Activated naive CD8-positive, alpha-beta T cell (primary cell): ENCODE measurements around the gene CASKIN1.
A peak's percentile ranks its signal among the peaks of the same experiment; 100 is the strongest.

ENCODE experiments used
- H3K27ac Mint-ChIP-seq: one replicate; pipeline ENCODE4 v1.8.0; 2021; ENCODE audit warnings: mixed read lengths
- H3K27me3 Mint-ChIP-seq: one replicate; pipeline ENCODE4 v1.8.0; 2021; ENCODE audit warnings: mixed read lengths
- H3K36me3 Mint-ChIP-seq: one replicate; pipeline ENCODE4 v1.8.0; 2021; ENCODE audit warnings: mixed read lengths
- H3K4me1 Mint-ChIP-seq: one replicate; pipeline ENCODE4 v1.8.0; 2021; ENCODE audit warnings: low read depth, mixed read lengths
- H3K4me3 Mint-ChIP-seq: one replicate; pipeline ENCODE4 v1.8.0; 2021; ENCODE audit warnings: mild to moderate bottlenecking, mixed read lengths
- H3K9me3 Mint-ChIP-seq: one replicate; pipeline ENCODE4 v1.8.0; 2021; ENCODE audit warnings: low read depth, mixed read lengths

Gene CASKIN1

GRCh38 chr16:2154533-2155090 lies 41.8 kb downstream of the CASKIN1 start:
- peaks cover 10% of the 10 kb centered on the region for H3K36me3 Mint-ChIP-seq
- H3K27ac Mint-ChIP-seq, result peak overlapping the region; percentile 97
- no peaks in the 10 kb centered on the region for H3K27me3 Mint-ChIP-seq
- H3K9me3 Mint-ChIP-seq, result no peaks in the 10 kb centered on the region
- peak overlapping the region; percentile 95 for H3K4me3 Mint-ChIP-seq
- H3K4me1 Mint-ChIP-seq, result peaks cover 37% of the 10 kb centered on the region

DNA sequence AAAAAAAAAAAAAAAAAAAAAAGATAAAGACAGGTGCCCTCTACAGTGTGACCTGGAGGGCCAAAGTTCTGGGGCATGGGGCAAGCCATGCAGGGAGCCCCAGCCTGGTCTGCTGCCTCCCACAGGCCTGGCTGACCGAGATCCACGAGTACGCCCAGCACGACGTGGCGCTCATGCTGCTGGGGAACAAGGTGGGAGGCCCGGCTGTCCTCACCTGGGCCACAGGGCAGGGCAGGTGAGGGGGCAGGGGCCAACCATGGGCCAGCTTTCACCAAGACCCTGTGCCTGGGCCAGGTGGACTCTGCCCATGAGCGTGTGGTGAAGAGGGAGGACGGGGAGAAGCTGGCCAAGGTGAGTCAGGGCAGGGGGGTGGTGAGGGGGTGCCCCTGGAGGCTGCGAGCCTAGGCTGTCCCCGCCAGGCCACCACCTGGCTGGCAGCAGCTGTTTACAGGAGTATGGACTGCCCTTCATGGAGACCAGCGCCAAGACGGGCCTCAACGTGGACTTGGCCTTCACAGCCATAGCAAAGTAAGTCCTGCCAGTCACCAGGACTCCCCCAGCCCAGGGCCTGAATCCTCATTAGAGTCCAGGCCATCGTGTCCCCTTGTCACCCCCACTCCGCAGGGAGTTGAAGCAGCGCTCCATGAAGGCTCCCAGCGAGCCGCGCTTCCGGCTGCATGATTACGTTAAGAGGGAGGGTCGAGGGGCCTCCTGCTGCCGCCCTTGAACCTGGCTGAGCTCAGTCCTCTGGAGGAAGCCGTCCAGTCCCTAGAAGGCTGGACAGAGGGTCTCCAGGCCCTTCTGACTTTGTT lies 43.5 kb downstream of the CASKIN1 start:
- Mint-ChIP-seq H3K27me3 (no peaks in the 10 kb centered on the region), H3K4me1 (peaks cover 34% of the 10 kb centered on the region), H3K27ac (peak overlapping the region; percentile 97), H3K36me3 (peaks cover 10% of the 10 kb centered on the region), H3K9me3 (no peaks in the 10 kb centered on the region), H3K4me3 (peak overlapping the region; percentile 95)

- H3K4me1 Mint-ChIP-seq, result peaks cover 21% of the 10 kb centered on the region
- no peaks in the 10 kb centered on the region for H3K27me3 Mint-ChIP-seq
- peak overlapping the region; percentile 73 for H3K27ac Mint-ChIP-seq
- H3K9me3 Mint-ChIP-seq, result no peaks in the 10 kb centered on the region
- H3K36me3 Mint-ChIP-seq, result peaks cover 10% of the 10 kb centered on the region
- H3K4me3 Mint-ChIP-seq, result peak overlapping the region; percentile 95
Measured at GRCh38 chr16:2151188-2152091, 45.0 kb downstream of the CASKIN1 start.

GRCh38 chr16:2150418-2151187 lies 45.8 kb downstream of the CASKIN1 start:
- H3K27me3 Mint-ChIP-seq, result no peaks in the 10 kb centered on the region
- peak overlapping the region; percentile 95 for H3K4me3 Mint-ChIP-seq
- H3K9me3 Mint-ChIP-seq, result no peaks in the 10 kb centered on the region
- peak overlapping the region; percentile 73 for H3K27ac Mint-ChIP-seq
- H3K4me1 Mint-ChIP-seq, result peaks cover 18% of the 10 kb centered on the region
- peaks cover 10% of the 10 kb centered on the region for H3K36me3 Mint-ChIP-seq

GRCh38 chr16:2149630-2150417 lies 46.6 kb downstream of the CASKIN1 start:
- Mint-ChIP-seq H3K27ac (no peak overlapping the region), H3K4me3 (peak overlapping the region; percentile 42), H3K9me3 (no peaks in the 10 kb centered on the region), H3K4me1 (peaks cover 18% of the 10 kb centered on the region), H3K36me3 (peaks cover 10% of the 10 kb centered on the region), H3K27me3 (no peaks in the 10 kb centered on the region)

GRCh38 chr16:2148714-2149629 lies 47.4 kb downstream of the CASKIN1 start:
- no peaks in the 10 kb centered on the region for H3K9me3 Mint-ChIP-seq
- peak overlapping the region; percentile 44 for H3K4me3 Mint-ChIP-seq
- peaks cover 6% of the 10 kb centered on the region for H3K36me3 Mint-ChIP-seq
- no peak overlapping the region for H3K27ac Mint-ChIP-seq
- peaks cover 18% of the 10 kb centered on the region for H3K4me1 Mint-ChIP-seq
- H3K27me3 Mint-ChIP-seq, result no peaks in the 10 kb centered on the region

DNA sequence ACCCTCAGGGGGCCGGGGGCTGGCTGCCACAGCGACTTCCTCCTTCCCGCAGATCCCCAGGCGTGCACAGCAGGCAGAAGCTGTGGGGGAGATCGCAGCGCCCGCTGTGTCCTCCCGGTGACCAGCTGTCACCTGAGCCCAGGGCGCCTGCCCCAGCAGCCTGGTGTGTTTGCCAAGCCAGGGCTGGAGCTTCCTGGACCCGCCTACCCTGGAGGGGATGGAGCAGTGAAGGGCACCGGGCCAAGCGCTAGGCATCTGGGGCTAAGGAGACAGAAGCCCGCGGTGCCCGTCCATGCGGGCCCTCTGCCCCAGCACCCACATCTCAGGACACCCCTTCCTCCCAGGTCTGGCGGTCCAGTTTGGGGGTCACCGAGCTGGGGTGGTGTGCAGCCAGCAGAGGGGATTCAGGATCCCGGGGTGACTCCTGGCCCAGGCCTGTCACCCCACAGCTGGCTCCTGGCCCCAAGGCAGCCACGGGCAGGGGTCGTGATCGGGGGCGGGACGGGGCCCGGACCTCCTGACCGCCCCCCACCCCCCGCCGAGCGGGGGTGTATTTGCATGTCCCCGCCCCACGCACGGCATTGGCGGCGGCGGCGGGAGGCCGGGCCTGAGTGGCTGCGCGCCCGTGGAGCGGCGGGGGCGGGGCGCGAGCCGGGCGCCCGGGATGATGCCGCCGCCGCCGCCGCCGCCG lies 48.3 kb downstream of the CASKIN1 start, which contains the start of gene RAB26:
Gene RAB26, plus strand, starts transcription at position 645 of the 691 bp plus-strand sequence. CDS start 159 bp downstream, outside the sequence.
- Mint-ChIP-seq H3K36me3 (peaks cover 2% of the 10 kb centered on the region), H3K4me1 (peaks cover 16% of the 10 kb centered on the region), H3K27ac (no peak within 1 kb of the TSS), H3K27me3 (no peaks in the 10 kb centered on the region), H3K9me3 (no peaks in the 10 kb centered on the region), H3K4me3 (peak within 1 kb of the TSS; percentile 44)

DNA sequence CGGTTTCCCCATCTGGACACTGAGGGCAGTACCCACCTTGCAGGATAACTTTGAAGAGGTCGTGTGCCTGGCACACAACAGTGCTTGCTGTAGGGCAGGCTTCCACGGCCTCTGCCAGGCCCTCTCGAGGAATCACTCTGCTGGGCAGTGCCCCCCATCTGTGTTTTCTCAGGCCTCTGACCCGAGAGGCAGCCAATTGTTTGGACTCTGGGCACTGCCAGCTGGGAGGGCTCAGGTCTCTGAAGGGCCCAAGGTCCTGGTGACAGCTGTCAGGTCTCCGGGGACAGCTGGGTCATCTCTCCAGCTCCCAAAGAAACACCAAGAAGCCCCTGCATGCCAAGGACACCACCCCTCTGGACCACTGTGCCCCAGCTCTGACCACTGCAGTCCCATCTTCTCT lies 49.0 kb downstream of the CASKIN1 start:
- H3K4me1 Mint-ChIP-seq, result peaks cover 15% of the 10 kb centered on the region
- peaks cover 2% of the 10 kb centered on the region for H3K36me3 Mint-ChIP-seq
- H3K27ac Mint-ChIP-seq, result no peak overlapping the region
- no peaks in the 10 kb centered on the region for H3K9me3 Mint-ChIP-seq
- no peak overlapping the region for H3K4me3 Mint-ChIP-seq
- H3K27me3 Mint-ChIP-seq, result no peaks in the 10 kb centered on the region

DNA sequence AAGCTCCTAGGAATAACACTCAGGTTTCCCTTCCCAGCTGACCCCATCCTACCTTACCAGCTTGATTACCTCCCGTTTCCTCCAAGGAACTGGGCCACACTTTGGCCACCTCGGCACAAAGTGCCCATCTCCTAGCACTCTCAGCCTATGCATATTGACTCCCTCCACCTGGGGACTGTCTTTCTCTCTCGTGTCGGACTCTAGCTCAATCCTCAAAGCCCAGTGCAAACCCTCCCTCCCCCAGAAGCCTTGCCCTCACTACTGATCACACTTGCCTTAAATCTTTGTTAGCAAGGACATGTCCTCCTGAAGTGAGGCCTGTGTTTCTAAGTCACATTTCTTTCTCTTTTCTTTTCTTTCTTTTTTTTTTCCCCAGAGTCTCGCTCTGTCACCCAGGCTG lies 50.6 kb downstream of the CASKIN1 start:
- no peaks in the 10 kb centered on the region for H3K36me3 Mint-ChIP-seq
- no peak overlapping the region for H3K4me3 Mint-ChIP-seq
- no peaks in the 10 kb centered on the region for H3K9me3 Mint-ChIP-seq
- no peaks in the 10 kb centered on the region for H3K27me3 Mint-ChIP-seq
- H3K27ac Mint-ChIP-seq, result no peak overlapping the region
- H3K4me1 Mint-ChIP-seq, result peaks cover 7% of the 10 kb centered on the region

GRCh38 chr16:2143878-2144485 lies 52.4 kb downstream of the CASKIN1 start:
- H3K4me3 Mint-ChIP-seq, result no peak overlapping the region
- H3K27ac Mint-ChIP-seq, result no peak overlapping the region
- no peaks in the 10 kb centered on the region for H3K36me3 Mint-ChIP-seq
- no peaks in the 10 kb centered on the region for H3K27me3 Mint-ChIP-seq
- H3K9me3 Mint-ChIP-seq, result no peaks in the 10 kb centered on the region
- H3K4me1 Mint-ChIP-seq, result peaks cover 2% of the 10 kb centered on the region

DNA sequence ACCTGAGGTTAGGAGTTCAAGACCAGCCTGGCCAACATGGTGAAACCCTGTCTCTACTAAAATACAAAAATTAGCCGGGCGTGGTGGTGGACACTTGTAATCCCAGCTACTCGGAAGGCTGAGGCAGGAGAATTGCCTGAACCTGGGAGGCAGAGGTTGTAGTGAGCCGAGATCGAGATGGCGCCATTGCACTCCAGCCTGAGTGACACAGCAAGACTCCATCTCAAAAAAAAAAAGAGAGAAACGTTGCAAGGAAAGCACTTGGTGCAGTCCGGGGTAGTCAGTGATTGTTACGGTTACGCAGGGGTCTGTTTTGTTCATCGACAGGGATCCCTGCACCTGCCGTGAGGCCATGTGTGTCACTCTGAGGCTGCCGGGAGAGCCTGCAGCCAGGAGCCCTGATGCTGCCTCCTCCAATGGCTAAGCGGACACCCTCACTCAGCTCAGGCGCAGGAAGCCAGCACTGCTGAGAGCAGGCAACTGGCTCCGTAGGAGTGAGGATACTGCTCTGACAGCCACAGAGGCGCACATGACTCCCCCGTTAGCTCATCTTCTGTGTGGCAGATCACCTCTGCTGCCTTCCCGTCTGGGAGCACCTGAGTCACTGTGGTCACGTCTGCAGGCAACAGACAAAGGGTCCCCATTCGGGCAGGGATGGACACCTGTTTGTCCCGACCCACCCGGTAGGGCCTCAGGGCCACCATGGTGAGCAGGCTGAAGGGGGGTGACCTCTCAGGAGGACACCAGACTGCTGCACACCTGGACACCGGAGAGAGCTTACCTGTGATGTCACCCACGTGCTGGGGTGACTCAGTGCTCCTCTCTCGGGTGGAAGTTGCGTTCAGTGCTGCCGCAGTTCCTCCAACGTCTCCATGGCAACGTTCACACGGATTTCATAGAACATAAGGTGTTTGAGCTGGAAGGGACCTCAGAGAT lies 53.2 kb downstream of the CASKIN1 start:
- Mint-ChIP-seq H3K27ac (no peak overlapping the region), H3K9me3 (no peaks in the 10 kb centered on the region), H3K36me3 (no peaks in the 10 kb centered on the region), H3K4me3 (no peak overlapping the region), H3K4me1 (peaks cover 2% of the 10 kb centered on the region), H3K27me3 (no peaks in the 10 kb centered on the region)
